Astrocyte of the cerebellum (primary cell): Measurements from ENCODE around the gene CDH12.
A peak's percentile ranks its signal among the peaks of the same experiment; 100 is the strongest.

Source experiments
- DNase-seq: peaks from one replicate; pipeline ENCODE4 v3.0.0-alpha.2; 2011; ENCODE audit warnings: low read depth
- H3K4me3 ChIP-seq: 2 replicates; pipeline ENCODE4 v1.5.1; 2011; ENCODE audit warnings: mild to moderate bottlenecking, low read depth, low read length, moderate library complexity
- in situ Hi-C: cut with HindIII; loops from 2 replicates; pipeline ENCODE4 v1.10.0; 2017; ENCODE audit warnings: low sequenced_read_pairs
- TF ChIP-seq, protein P1 (sequence below): IDR thresholded peaks from 2 replicates; pipeline ENCODE4 v1.5.1; 2012; ENCODE audit warnings: low read length, low read depth, moderate library complexity, mild to moderate bottlenecking; ENCODE audit errors: missing control alignments

The CDH12 gene

DNA sequence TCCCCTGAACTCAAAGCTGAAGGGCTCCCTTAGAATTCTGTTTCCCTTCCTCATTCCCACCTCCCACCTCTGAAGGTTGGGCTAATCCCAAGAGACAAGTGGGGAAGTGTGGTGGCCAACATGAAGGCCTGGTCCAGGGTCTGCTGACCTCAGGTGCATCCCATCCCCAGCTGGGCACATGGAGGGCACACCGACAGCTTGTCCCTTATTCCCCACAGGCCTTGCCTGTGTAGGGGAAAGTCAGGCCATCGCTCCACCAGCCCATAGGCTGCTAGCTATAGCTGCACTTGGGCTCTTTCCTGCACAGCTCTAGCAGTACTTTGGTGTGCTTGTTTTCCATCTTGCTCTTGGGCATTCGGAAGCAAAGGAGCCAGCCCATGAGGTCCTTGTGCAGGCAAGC lies 247.7 kb downstream of the CDH12 start:
- TF ChIP-seq, protein P1, sequence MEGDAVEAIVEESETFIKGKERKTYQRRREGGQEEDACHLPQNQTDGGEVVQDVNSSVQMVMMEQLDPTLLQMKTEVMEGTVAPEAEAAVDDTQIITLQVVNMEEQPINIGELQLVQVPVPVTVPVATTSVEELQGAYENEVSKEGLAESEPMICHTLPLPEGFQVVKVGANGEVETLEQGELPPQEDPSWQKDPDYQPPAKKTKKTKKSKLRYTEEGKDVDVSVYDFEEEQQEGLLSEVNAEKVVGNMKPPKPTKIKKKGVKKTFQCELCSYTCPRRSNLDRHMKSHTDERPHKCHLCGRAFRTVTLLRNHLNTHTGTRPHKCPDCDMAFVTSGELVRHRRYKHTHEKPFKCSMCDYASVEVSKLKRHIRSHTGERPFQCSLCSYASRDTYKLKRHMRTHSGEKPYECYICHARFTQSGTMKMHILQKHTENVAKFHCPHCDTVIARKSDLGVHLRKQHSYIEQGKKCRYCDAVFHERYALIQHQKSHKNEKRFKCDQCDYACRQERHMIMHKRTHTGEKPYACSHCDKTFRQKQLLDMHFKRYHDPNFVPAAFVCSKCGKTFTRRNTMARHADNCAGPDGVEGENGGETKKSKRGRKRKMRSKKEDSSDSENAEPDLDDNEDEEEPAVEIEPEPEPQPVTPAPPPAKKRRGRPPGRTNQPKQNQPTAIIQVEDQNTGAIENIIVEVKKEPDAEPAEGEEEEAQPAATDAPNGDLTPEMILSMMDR, result no peak
- no peak for DNase-seq
- H3K4me3 ChIP-seq, result no peak overlapping the region
- in situ Hi-C loops, result no loop called here

DNA sequence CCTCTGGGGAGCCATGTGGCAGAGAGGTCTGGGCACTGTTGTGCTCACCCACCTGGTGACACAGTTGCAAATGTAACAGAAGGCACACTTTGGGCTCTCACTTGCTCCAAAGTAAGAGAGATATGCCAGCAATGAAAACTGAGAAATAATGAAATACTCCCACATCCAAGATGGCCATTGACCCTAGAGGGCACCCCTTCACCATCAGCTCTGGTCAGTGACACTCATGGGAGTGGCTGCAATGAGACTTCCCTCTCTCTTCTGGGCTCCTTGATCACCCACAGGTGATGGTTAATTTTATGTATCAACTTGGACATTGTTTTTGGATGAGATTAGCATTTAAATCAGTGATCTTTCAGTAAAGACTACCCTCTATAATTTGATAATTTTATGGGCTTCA lies 248.4 kb downstream of the CDH12 start:
- no peak for DNase-seq
- TF ChIP-seq, protein P1, result no peak
- H3K4me3 ChIP-seq, result no peak overlapping the region
- in situ Hi-C loops, result no loop called here

DNA sequence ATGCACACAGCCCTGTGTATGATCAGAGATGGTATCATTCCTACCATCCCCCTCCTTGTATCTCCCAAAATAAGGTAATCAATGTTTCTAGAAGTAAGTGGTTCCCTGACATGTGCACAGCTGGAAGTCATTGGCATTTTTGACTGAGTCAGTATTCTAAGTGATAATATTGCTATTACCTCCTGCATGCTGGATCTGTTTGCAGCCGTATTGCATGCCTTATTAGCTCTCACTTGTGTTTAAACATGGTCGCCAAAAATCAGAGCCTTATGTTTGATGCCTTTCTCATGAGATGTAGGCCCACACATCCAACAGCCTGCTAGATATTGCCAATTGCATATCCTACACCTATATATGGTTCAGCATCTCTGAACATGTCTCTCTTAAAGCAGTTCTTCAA lies 254.3 kb downstream of the CDH12 start:
- no peak for DNase-seq
- in situ Hi-C loops, result no loop called here
- H3K4me3 ChIP-seq, result no peak overlapping the region
- TF ChIP-seq, protein P1, result no peak

DNA sequence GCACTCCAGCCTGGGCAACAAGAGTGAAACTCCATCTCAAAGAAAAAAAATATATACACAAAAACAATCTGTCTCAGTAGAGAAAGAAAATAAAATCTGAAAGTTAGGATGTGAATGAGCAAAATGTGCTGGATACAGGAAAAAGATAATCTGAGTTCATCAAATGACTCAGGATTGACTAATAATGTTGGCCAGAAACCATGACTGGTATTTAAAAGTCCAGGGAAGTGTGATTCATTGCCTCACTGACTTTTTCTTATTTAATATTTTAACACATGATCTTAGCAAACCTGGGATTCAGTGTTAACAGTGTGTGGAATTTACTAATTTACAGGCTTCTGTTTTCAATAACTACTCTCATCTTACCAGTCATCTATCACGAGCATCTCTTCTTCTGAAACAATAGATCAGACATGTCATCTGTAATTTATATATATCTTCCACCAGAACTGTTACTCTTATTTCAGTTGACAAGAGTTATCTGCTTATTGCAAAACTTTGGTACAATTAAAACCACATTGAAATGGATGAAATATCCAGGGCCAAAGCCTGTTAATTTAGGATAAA lies 256.7 kb downstream of the CDH12 start:
- in situ Hi-C loops, result no loop called here
- H3K4me3 ChIP-seq, result no peak overlapping the region
- TF ChIP-seq, protein P1, result no peak
- DNase-seq, result peak; percentile 74

DNA sequence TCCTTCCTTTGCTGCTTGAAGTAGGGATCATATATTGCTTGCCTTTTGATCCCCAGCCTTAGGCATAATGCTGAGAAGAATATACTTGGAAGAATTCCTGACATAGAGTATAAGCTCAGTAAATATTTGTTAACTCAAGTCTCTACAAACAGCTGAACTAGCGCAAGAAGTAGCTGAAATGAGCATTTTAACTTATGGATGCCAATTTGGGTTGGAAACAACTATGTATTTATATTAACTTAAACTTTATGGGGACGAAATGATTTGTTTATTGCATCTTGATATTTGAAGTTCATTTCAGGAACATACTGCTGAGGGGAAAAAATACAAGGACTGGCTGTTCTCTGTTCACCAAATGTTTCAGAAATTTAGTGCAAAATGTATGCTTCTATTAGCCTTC lies 258.7 kb downstream of the CDH12 start:
- in situ Hi-C loops, result no loop called here
- no peak for DNase-seq
- TF ChIP-seq, protein P1, result no peak

DNA sequence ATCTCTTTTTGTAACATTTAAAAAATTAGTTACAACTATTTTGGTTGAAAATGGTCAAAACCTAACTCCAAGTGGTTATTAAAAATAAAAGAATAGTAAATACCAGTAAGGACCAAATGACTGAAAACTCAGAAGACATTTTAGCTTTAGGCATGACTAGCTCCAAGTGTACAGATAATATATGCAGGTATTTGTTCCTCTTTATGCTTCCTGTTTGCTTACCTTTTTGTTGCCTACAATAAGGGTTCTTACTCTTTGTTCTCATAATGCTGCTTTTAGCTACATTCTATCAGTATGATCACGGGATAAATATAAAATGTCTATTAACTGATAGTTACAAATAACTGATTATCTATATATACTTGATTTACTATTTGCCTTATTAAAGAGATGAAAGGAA lies 259.6 kb downstream of the CDH12 start:
- in situ Hi-C loops, result no loop called here
- H3K4me3 ChIP-seq, result no peak overlapping the region
- TF ChIP-seq, protein P1, result no peak
- DNase-seq, result no peak

More for the DNA sequence above, 258.7 kb downstream of the CDH12 start:
- H3K4me3 ChIP-seq, result no peak overlapping the region
